ENCODE data around the gene DKKL1.

Gene DKKL1

DNA sequence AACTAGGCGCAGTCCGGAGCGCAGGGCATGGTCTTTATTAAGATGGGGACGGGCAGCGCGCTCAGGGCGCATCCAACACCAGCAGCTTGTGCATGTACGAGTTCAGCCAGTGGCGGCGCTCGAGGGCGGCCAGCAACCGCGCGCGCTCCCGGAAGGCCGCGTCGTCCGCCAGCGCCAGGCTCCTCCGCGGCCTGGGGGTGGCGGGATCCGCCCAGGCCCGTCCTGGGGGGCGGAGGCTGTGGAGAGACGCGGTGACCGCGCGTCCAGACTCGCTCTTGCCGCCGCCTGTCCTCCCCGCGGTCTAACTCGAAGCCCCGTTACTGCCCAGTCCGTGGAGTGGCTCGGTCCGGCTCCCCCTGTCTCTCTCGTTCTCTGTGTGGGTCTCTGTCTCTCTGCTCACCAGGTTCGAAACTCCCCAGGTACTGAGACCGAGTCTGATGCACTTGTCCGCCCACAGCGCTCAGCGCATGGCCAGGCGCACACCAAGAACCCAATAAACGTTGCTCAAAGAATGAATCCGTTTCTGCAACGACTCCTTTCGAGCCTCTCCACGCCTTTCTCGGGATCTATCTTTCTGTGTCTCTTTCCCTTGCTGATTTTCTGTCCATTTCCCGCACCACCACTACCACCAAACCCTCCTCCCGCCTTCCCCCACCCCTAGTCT, 58.9 kb downstream of the DKKL1 start:
- DNase-seq (ENCODE audit: low spot score): no peak

DNA sequence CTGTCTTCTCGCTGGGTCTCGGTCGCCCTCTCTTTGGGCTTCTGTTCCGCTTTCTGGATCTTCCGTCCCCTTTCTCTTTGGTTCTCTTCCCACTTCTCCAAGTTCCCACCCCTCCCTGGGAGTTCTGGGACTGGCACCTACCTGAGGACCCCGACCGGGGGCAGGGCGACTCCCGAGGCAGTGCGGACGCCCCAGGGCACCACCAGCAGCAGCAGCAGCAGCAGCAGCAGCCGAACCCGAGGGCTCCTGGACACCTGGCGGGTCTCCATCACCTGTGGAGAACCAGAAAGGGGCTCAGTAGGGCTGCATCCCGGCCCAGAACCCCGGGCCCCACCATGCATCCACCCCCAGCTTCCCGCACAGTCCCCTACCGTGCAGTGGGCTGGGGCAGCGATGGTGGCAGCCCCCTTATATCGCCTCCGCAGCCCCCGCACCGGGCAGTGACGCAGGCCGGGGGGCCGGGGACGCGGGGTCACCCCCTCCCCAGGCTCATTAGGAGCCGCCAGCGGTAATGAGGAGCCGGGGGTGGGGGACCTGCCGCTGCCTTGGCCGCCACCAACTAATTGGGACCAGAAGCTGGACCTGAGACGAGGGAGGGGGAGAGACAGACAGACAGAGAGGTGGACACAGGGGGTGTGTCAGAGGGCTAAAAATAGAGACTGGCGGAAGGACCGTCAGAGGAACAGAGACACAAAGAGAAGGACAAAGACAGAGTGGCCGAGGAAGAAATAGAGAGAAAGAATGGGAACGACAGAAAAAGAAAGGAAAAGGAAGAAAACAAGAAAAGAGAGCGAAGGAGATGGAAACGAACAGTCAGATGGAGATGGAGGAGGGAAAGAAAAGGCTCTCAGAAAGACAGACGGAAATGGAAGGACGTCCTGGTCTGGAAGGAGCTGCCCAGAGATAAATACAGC, 59.7 kb downstream of the DKKL1 start, which contains the start of gene PTH2:
Gene PTH2, minus strand, starts transcription at position 371 of the 914 bp plus-strand sequence. Its CDS starts 102 bp downstream, at position 269.
- no peak for DNase-seq (ENCODE audit: low spot score)

DNA sequence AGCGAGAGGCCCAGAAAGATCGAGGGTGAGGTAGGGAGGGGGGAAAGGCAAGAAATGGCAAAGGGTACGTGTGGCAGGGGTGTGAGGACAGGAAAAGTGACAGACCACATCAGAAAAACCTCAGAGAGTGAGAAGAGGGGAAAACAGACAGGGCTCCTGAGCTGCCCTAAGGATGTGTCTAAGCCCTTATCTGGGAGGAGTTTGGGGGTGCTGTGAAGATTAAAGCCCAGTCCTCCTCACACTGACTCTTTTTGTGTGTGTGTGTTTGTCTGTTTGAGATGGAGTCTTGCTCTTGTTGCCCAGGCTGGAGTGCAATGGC, 60.3 kb downstream of the DKKL1 start:
- DNase-seq (ENCODE audit: low spot score): no peak
